ENCODE measurements around the gene CPA5. TPM values are rescaled to one million over a fixed set of nuclear protein-coding genes. Genes with fewer than 3 reads are reported as not detected.
A peak's percentile ranks its signal among the peaks of the same experiment; 100 is the strongest.

The CPA5 gene
- total RNA-seq, 2 donors from 2014 or later, result not detected

DNA sequence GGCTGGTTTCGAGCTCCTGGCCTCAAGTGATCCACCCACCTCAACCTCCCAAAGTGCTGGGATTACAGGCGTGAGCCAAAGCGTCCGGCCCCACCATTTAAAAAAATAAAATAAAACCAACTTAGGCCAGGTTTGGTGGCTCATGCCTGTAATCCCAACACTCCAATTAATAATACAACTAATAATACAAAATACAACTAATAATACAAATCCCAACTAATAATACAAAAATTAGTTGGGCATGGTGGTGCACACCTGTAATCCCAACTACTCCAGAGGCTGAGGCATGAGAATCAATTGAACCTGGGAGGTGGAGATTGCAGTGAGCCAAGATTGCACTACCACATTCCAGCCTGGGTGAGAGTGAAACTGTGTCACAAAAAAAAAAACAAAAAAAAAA, 68.6 kb downstream of the CPA5 start:
- no peak for DNase-seq (ENCODE audit: low spot score)
- no peak overlapping the region for H3K27ac Mint-ChIP-seq
- H3K27me3 Mint-ChIP-seq, result no peaks in the 10 kb centered on the region
- no peak overlapping the region for H3K4me3 Mint-ChIP-seq
- H3K9me3 Mint-ChIP-seq, result no peaks in the 10 kb centered on the region
- peaks cover 27 to 30% of the 10 kb centered on the region in 2 donors for H3K4me1 Mint-ChIP-seq (ENCODE audit: low read depth in 2 of 2)
- H3K36me3 Mint-ChIP-seq, result no peaks in the 10 kb centered on the region
- ATAC-seq, result no peak

DNA sequence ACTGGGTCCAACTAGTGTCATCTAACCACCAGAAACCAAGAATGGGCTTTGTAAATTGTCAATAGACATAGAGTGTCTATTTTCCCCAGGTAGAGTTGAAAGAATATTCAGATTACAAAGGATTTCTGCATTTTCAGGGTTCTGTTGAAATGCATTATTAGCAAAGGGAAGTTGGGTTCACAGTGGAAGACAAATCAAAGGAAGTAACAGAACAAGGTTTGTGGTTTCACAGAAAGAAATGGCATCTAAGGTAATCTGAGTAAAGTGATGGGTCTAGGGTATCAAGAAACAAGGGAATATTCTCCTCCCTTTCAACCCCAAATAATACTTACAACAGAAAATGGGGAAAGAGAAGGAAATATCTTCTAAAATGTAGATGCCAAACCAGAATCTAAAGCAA, 70.4 kb downstream of the CPA5 start:
- no peak for DNase-seq (ENCODE audit: low spot score)
- H3K4me3 Mint-ChIP-seq, result peak overlapping the region; percentile 2
- H3K9me3 Mint-ChIP-seq, result no peaks in the 10 kb centered on the region

DNA sequence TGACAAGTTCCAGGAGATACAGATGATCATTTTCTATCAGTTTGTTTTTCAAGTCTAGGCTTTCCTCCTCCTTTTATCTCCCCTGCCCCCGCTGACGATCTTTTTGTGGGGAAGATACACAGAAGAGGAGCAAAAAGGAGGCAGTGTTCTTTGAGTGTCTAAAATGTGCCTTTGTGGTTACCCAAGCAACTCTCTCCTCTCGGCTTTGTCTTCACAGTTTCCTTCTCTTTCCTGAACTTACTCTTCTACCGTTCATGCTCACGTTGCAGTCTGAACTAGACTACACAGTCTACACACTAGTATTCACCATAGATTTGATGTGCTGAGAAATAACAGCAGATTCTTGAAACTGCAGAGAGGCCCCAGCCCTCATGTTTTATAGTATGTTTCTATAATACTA, 72.6 kb downstream of the CPA5 start:
- Mint-ChIP-seq H3K36me3 (no peaks in the 10 kb centered on the region), H3K9me3 (no peaks in the 10 kb centered on the region), H3K27ac (peak overlapping the region; percentile 6 to 41), H3K27me3 (no peaks in the 10 kb centered on the region), H3K4me1 (ENCODE audit: low read depth in 2 of 2) (peaks cover 34 to 39% of the 10 kb centered on the region in 2 donors), H3K4me3 (peak overlapping the region; percentile 55)
- ATAC-seq (peak in 1 of 2 donors; percentile 71), DNase-seq (ENCODE audit: low spot score) (no peak)

More for the DNA sequence above, 70.4 kb downstream of the CPA5 start:
- H3K27me3 Mint-ChIP-seq, result no peaks in the 10 kb centered on the region
- no peak overlapping the region for H3K27ac Mint-ChIP-seq
- H3K36me3 Mint-ChIP-seq, result no peaks in the 10 kb centered on the region
- H3K4me1 Mint-ChIP-seq (ENCODE audit: low read depth in 2 of 2), result peaks cover 32 to 34% of the 10 kb centered on the region in 2 donors
- ATAC-seq, result no peak

DNA sequence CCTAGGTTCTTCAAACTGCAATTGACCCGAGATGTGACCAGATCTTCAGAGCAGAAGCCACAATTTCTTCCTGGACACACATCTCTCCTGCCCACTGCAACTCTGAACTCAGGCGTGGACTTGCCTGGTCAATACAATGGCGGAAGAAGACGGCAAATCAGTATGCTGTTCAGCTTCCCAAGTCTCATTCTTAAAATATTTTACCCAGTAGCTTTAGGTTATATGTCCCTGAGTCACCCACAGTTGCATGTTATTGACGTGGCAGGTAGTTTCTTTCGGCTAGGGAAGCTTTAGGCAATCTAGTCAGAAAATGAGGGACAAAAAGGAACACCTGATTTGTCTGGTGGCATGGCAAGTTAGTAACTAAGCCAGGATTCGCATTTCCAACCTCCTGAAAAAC, 73.7 kb downstream of the CPA5 start:
- DNase-seq (ENCODE audit: low spot score), result no peak
- Mint-ChIP-seq H3K9me3 (no peaks in the 10 kb centered on the region), H3K36me3 (no peaks in the 10 kb centered on the region), H3K27me3 (no peaks in the 10 kb centered on the region), H3K27ac (peak overlapping the region in 1 of 2 donors; percentile 6), H3K4me1 (ENCODE audit: low read depth in 2 of 2) (peaks cover 34 to 39% of the 10 kb centered on the region in 2 donors), H3K4me3 (no peak overlapping the region)
- ATAC-seq, result no peak

Other genes with a start within 250 kb of the CPA5 start
- gene TMEM209, start 139.4 kb upstream of the CPA5 start, total RNA-seq, result 10 to 100 TPM; 39.4 to 43.9 TPM
- not detected for gene SSMEM1, start 137.0 kb upstream of the CPA5 start, total RNA-seq
- not detected for gene CPA2, start 78.0 kb upstream of the CPA5 start, total RNA-seq
- not detected for gene CPA4, start 51.7 kb upstream of the CPA5 start, total RNA-seq
- not detected for gene CPA1, start 35.7 kb downstream of the CPA5 start, total RNA-seq
- gene CEP41, start 96.2 kb downstream of the CPA5 start, total RNA-seq, result 10 to 100 TPM; 11.3 to 17.7 TPM
- gene MEST, start 147.3 kb downstream of the CPA5 start, total RNA-seq, result 1 to 10 TPM in 1 of 2 donors, under 1 TPM in 1; 0.73 to 1.3 TPM